ENCODE measurements around the gene LGALS8. TPM values are rescaled to one million over a fixed set of nuclear protein-coding genes. Genes with fewer than 3 reads are reported as not detected.

The LGALS8 gene
- total RNA-seq, 1 donor from 2014 or later, result 72.3 TPM

GRCh38 chr1:236581528-236581927 is 57.7 kb downstream of the LGALS8 start:
- Histone ChIP-seq H3K36me3 (peaks cover 96% of the 10 kb centered on the region), H3K4me1 (no peaks in the 10 kb centered on the region), H3K9me3 (no peaks in the 10 kb centered on the region), H3K27ac (no peak overlapping the region), H3K4me3 (no peak overlapping the region), H3K27me3 (ENCODE audit: low read depth) (no peaks in the 10 kb centered on the region)
- no peak for TF ChIP-seq CTCF (IDR thresholded peaks at IDR 0.05)
- ATAC-seq, result no peak
- intact Hi-C loops (cut with DNase I), result no loop called here
- DNase-seq, result no peak

- no peak for TF ChIP-seq CTCF (IDR thresholded peaks at IDR 0.05)
- Histone ChIP-seq H3K27me3 (ENCODE audit: low read depth) (no peaks in the 10 kb centered on the region), H3K36me3 (peaks cover 100% of the 10 kb centered on the region), H3K4me3 (no peak overlapping the region), H3K27ac (no peak overlapping the region), H3K4me1 (no peaks in the 10 kb centered on the region), H3K9me3 (no peaks in the 10 kb centered on the region)
- DNase-seq, result no peak
- ATAC-seq, result no peak
- intact Hi-C loops (cut with DNase I), result no loop called here
Observed at GRCh38 chr1:236589531-236589930, 65.7 kb downstream of the LGALS8 start.

GRCh38 chr1:236590553-236591150 is 66.9 kb downstream of the LGALS8 start:
- intact Hi-C loops (cut with DNase I), result no loop called here
- no peaks in the 10 kb centered on the region for H3K4me1 ChIP-seq
- peaks cover 99% of the 10 kb centered on the region for H3K36me3 ChIP-seq
- no peak for ATAC-seq
- H3K4me3 ChIP-seq, result no peak overlapping the region
- no peak for DNase-seq
- no peaks in the 10 kb centered on the region for H3K27me3 ChIP-seq (ENCODE audit: low read depth)
- no peak for TF ChIP-seq CTCF (IDR thresholded peaks at IDR 0.05)
- no peak overlapping the region for H3K27ac ChIP-seq
- H3K9me3 ChIP-seq, result no peaks in the 10 kb centered on the region

GRCh38 chr1:236602171-236602570 is 78.4 kb downstream of the LGALS8 start:
- no peak for ATAC-seq
- no peak for DNase-seq
- Histone ChIP-seq H3K27me3 (ENCODE audit: low read depth) (no peaks in the 10 kb centered on the region), H3K27ac (no peak overlapping the region), H3K9me3 (no peaks in the 10 kb centered on the region), H3K4me3 (no peak overlapping the region), H3K36me3 (peaks cover 44% of the 10 kb centered on the region), H3K4me1 (peaks cover 13% of the 10 kb centered on the region)
- intact Hi-C loops (cut with DNase I), result no loop called here
- no peak for TF ChIP-seq CTCF (IDR thresholded peaks at IDR 0.05)

Other genes with a start within 250 kb of the LGALS8 start
- 8.5 TPM for gene ERO1B, start 242.0 kb upstream of the LGALS8 start, total RNA-seq
- 0.89 TPM for gene EDARADD, start 129.7 kb upstream of the LGALS8 start, total RNA-seq
- gene HEATR1, start 80.5 kb downstream of the LGALS8 start, total RNA-seq, result 24.4 TPM
- gene ACTN2, start 162.5 kb downstream of the LGALS8 start, total RNA-seq, result 1.9 TPM